GM10248 (cell line): ENCODE measurements around the gene PVR.

Source experiments
- CTCF ChIA-PET: fragments of 300-600 bp; sonication (Branson Sonifier 250); formaldehyde crosslinking; extraction: SDS; loops from one replicate; lab custom pipeline; 2021; ENCODE audit warnings: antibody characterized with exemption; lab: Yijun Ruan, JAX
- POLR2A ChIA-PET: fragments of 350-650 bp; sonication (Branson Sonifier 250); formaldehyde crosslinking; extraction: SDS; loops from one replicate; lab custom pipeline; 2020; ENCODE audit warnings: antibody characterized with exemption; lab: Yijun Ruan, JAX
- DNase-seq: peaks from one replicate; pipeline ENCODE4 v3.0.0; 2012; ENCODE audit errors: extremely low spot score
- CTCF ChIP-seq: IDR thresholded peaks from 2 replicates; pipeline ENCODE4 v1.5.1; 2012; ENCODE audit warnings: mild to moderate bottlenecking, low read depth; ENCODE audit errors: extremely low read depth, missing control alignments, control extremely low read depth

The PVR gene

GRCh38 chr19:44602081-44602480 lies 41.6 kb upstream of the PVR start:
- CTCF ChIA-PET, result no interaction called here
- POLR2A ChIA-PET, result no interaction called here
- no peak for DNase-seq

GRCh38 chr19:44603201-44603945 lies 40.3 kb upstream of the PVR start:
- ChIA-PET POLR2A (no interaction called here), CTCF (interaction anchor here (0.7 to 1.2 kb wide), 2 partner anchors 10 to 12 kb away, joined by 3 to 4 read pairs; partner anchors contain the start of gene IGSF23)
- no peak for TF ChIP-seq CTCF
- DNase-seq, result no peak

More at GRCh38 chr19:44602081-44602480, 41.6 kb upstream of the PVR start:
- TF ChIP-seq CTCF, result no peak

GRCh38 chr19:44604241-44604640 lies 39.5 kb upstream of the PVR start:
- ChIA-PET POLR2A (no interaction called here), CTCF (interaction anchor here (0.7 to 1.2 kb wide), 3 partner anchors 9 to 166 kb away, joined by 3 to 4 read pairs (median 3); partner anchors contain the start of gene IGSF23)
- TF ChIP-seq CTCF, result no peak
- DNase-seq, result no peak

GRCh38 chr19:44605547-44605946 lies 38.2 kb upstream of the PVR start:
- no peak for TF ChIP-seq CTCF
- ChIA-PET POLR2A (no interaction called here), CTCF (interaction anchor here (1.7 kb wide), 1 partner anchor 34 kb away, joined by 5 read pairs; no protein-coding TSS in a partner anchor)
- no peak for DNase-seq

GRCh38 chr19:44607049-44607448 lies 36.7 kb upstream of the PVR start:
- CTCF ChIA-PET, result interaction anchor here (1.7 kb wide), 1 partner anchor 36 kb away, joined by 5 read pairs; no protein-coding TSS in a partner anchor
- TF ChIP-seq CTCF, result no peak
- POLR2A ChIA-PET, result no interaction called here

GRCh38 chr19:44607917-44608316 lies 35.8 kb upstream of the PVR start:
- ChIA-PET POLR2A (no interaction called here), CTCF (no interaction called here)
- no peak for DNase-seq
- TF ChIP-seq CTCF, result no peak

More at GRCh38 chr19:44607049-44607448, 36.7 kb upstream of the PVR start:
- DNase-seq, result no peak
